Coronary artery (tissue), 2 donors: ENCODE measurements around the gene ZNF112.

Experiments
- DNase-seq: peaks from one replicate; pipeline ENCODE4 v3.0.0-alpha.2; 2017; ENCODE audit warnings: low spot score
- H3K27ac ChIP-seq, 2 donors: fragments of 200-600 bp; sonication (generic); one replicate each; pipeline ENCODE4 v1.5.1; 2016 to 2019
- H3K4me3 ChIP-seq: fragments of 200-600 bp; sonication (generic); 2 replicates; pipeline ENCODE4 v1.5.1; 2016; ENCODE audit warnings: mild to moderate bottlenecking, moderate library complexity
- CTCF ChIP-seq: fragments of 200-600 bp; sonication (generic); IDR thresholded peaks from one replicate; pipeline ENCODE4 v1.5.1; 2019; ENCODE audit warnings: antibody characterized with exemption

ZNF112 gene

GRCh38 chr19:44306283-44306682, 50.2 kb downstream of the ZNF112 start:
- no peak overlapping the region for H3K27ac ChIP-seq
- no peak for TF ChIP-seq CTCF
- no peak for DNase-seq

GRCh38 chr19:44305457-44305856, 51.0 kb downstream of the ZNF112 start:
- TF ChIP-seq CTCF: no peak
- no peak for DNase-seq
- Histone ChIP-seq H3K4me3 (peak overlapping the region; percentile 87), H3K27ac (no peak overlapping the region)

More at GRCh38 chr19:44306283-44306682, 50.2 kb downstream of the ZNF112 start:
- H3K4me3 ChIP-seq: no peak overlapping the region

GRCh38 chr19:44304659-44305193, 51.8 kb downstream of the ZNF112 start, which contains the start of gene ZNF235:
ZNF235 (minus strand) TSS chr19:44305025; CDS start chr19:44303404, 1,621 bp downstream.
- Histone ChIP-seq H3K27ac (peak within 1 kb of the TSS; percentile 57 to 90), H3K4me3 (peak within 1 kb of the TSS; percentile 87)
- TF ChIP-seq CTCF: no peak
- DNase-seq: peak; percentile 95

- no peak for DNase-seq
- H3K4me3 ChIP-seq: peak overlapping the region; percentile 87
- H3K27ac ChIP-seq: peak overlapping the region; percentile 57 to 90
- TF ChIP-seq CTCF: no peak
Measured at GRCh38 chr19:44303976-44304568, 52.4 kb downstream of the ZNF112 start.

GRCh38 chr19:44303320-44303719, 53.2 kb downstream of the ZNF112 start:
- DNase-seq: no peak
- Histone ChIP-seq H3K27ac (no peak overlapping the region), H3K4me3 (no peak overlapping the region)
- TF ChIP-seq CTCF: no peak

GRCh38 chr19:44284968-44285367, 71.5 kb downstream of the ZNF112 start:
- TF ChIP-seq CTCF: no peak
- no peak overlapping the region for H3K4me3 ChIP-seq
- no peak for DNase-seq
- no peak overlapping the region for H3K27ac ChIP-seq

GRCh38 chr19:44282846-44283245, 73.6 kb downstream of the ZNF112 start:
- H3K4me3 ChIP-seq: no peak overlapping the region
- DNase-seq: no peak
- TF ChIP-seq CTCF: no peak
- no peak overlapping the region for H3K27ac ChIP-seq
